Uterus (tissue), 2 donors: Measurements from ENCODE around the gene UQCR10.

Experiments
- POLR2A ChIP-seq, 2 donors: fragments of 450-650 bp; IDR thresholded peaks; one replicate each; pipeline ENCODE4 v1.6.1; 2016; ENCODE audit warnings: antibody characterized with exemption in 2 of 2, mild to moderate bottlenecking in 1 of 2, moderate library complexity in 1 of 2
- TF ChIP-seq, protein P1 (sequence below), 4 experiments: fragments of 200-600 bp in 2 of 4; fragments of 450-650 bp in 2 of 4; sonication (generic) in 2 of 4; IDR thresholded peaks; one replicate each; pipeline ENCODE4 v1.5.1; 2016 to 2019; ENCODE audit warnings: antibody characterized with exemption in 4 of 4, mild to moderate bottlenecking in 2 of 4, moderate library complexity in 1 of 4

DNA sequence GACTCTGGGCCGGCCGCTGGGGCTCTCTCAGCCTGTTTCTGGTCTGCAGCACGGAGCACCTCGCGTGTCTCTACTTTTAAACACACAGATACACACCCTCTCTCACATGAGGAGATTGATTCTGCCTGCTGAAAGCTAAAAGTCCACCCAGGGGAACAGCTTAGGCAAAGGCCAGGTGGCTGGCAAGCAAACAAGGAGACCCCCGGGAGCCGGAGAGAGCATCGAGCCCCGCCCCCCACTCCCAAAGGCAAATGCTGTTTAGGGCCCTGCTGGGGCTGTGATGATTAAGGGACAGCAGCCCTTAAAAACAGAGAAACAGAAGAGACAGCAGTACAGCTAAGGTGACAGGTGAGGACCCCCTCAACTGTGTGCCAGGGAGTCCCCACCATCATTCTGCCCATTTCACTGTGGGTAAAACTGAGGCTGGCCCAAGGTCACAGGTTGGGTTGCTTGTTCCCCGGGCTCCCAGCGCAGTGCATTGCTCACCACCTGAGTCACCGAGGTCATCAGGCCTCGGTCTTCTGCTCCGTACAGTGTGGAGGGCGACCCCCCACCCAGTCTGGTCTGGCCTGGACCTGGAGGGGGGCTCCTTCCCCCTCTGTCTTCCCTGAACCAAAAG is 40.5 kb upstream of the UQCR10 start:
- TF ChIP-seq POLR2A (IDR thresholded peaks at IDR 0.05), result no peak
- TF ChIP-seq, protein P1, sequence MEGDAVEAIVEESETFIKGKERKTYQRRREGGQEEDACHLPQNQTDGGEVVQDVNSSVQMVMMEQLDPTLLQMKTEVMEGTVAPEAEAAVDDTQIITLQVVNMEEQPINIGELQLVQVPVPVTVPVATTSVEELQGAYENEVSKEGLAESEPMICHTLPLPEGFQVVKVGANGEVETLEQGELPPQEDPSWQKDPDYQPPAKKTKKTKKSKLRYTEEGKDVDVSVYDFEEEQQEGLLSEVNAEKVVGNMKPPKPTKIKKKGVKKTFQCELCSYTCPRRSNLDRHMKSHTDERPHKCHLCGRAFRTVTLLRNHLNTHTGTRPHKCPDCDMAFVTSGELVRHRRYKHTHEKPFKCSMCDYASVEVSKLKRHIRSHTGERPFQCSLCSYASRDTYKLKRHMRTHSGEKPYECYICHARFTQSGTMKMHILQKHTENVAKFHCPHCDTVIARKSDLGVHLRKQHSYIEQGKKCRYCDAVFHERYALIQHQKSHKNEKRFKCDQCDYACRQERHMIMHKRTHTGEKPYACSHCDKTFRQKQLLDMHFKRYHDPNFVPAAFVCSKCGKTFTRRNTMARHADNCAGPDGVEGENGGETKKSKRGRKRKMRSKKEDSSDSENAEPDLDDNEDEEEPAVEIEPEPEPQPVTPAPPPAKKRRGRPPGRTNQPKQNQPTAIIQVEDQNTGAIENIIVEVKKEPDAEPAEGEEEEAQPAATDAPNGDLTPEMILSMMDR (IDR thresholded peaks at IDR 0.05), result no peak
